ENCODE measurements around the gene LHFPL6. TPM values are rescaled to one million over a fixed set of nuclear protein-coding genes. Genes with fewer than 3 reads are reported as not detected.

Gene LHFPL6
- total RNA-seq, 1 donor from 2014 or later = 31.7 TPM

DNA sequence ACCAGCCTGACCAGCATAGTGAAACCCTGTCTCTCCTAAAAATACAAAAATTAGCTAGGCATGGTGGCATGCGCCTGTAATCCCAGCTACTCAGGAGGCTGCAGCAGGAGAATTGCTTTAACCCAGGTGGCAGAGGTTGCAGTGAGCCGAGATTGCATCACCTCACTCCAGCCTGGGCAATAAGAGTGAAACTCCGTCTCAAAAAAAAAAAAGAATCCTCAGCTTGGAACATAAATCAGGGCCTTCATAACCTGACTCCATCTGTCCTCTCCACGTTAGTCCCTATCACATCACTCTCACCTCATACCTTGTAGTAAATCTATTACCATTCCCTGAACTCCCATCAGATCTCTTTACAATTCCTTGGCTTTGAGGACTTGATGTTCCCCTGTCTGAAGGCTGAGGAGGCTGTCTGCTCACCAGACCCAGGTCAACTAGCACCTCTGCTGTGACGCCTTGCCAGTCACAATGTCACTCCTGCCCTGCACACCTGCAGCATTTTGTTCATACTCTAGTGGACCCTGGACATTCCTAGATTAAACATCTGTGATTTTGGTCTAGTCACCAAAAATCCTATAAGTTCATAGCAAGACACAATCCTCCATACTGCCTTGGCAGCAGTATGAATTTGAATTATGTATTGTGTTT is 15.9 kb downstream of the LHFPL6 start:
- H3K27ac Mint-ChIP-seq = no peak overlapping the region
- peaks cover 8% of the 10 kb centered on the region for H3K4me1 Mint-ChIP-seq (ENCODE audit: unreplicated experiment)
- no peak for DNase-seq (ENCODE audit: extremely low spot score, unreplicated experiment)

DNA sequence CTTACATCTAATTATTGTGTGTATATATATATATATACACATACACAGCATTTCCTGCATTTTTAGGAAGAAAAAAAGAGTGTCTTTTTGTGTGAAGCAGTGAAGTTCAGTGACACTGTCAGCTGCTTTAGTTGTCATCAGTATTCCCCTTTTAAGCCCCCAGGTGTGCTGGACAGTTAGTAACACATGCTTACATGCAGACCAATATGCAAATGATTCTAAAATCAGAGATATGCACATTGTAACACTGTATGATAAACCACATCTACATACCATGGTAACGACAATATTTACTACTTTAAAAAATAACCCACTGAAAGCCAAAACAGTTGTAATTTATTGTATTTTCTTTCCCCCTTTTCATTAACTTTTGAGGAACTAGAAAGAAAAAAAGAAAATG is 16.8 kb downstream of the LHFPL6 start:
- H3K4me1 Mint-ChIP-seq (ENCODE audit: unreplicated experiment) = peaks cover 15% of the 10 kb centered on the region
- H3K27ac Mint-ChIP-seq = no peak overlapping the region
- peaks cover 5% of the 10 kb centered on the region for H3K9me3 Mint-ChIP-seq
- DNase-seq (ENCODE audit: extremely low spot score, unreplicated experiment) = no peak
- peaks cover 5% of the 10 kb centered on the region for H3K27me3 Mint-ChIP-seq
- H3K36me3 Mint-ChIP-seq = peaks cover 14% of the 10 kb centered on the region
- no peak overlapping the region for H3K4me3 Mint-ChIP-seq
- TF ChIP-seq CTCF (conservative IDR thresholded peaks at IDR 0.05) = no peak

More for the DNA sequence above, 15.9 kb downstream of the LHFPL6 start:
- Mint-ChIP-seq H3K9me3 (peaks cover 5% of the 10 kb centered on the region), H3K4me3 (no peak overlapping the region), H3K36me3 (peaks cover 14% of the 10 kb centered on the region), H3K27me3 (peaks cover 5% of the 10 kb centered on the region)
- TF ChIP-seq CTCF (conservative IDR thresholded peaks at IDR 0.05) = no peak

DNA sequence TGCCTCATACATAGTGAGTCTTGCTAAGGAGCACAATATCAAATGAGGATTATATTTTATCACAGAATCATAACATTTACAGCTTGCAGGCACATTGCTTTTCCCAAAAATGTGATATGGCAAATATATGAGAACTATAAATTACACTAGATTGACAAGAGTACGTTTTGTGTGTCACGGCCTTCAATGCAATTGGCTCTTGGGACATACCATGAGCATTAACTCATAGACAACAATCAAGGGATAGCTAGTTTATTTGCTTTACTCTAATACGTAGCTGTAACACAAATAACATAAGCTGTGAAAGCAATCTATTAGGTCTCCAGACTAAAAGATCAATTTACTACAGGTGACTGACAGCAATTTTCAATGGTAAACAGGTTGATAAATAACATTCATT is 17.8 kb downstream of the LHFPL6 start:
- no peak for TF ChIP-seq CTCF (conservative IDR thresholded peaks at IDR 0.05)
- Mint-ChIP-seq H3K36me3 (peaks cover 14% of the 10 kb centered on the region), H3K4me3 (no peak overlapping the region), H3K4me1 (ENCODE audit: unreplicated experiment) (peaks cover 19% of the 10 kb centered on the region), H3K9me3 (peaks cover 5% of the 10 kb centered on the region), H3K27me3 (peaks cover 5% of the 10 kb centered on the region), H3K27ac (no peak overlapping the region)
- DNase-seq (ENCODE audit: extremely low spot score, unreplicated experiment) = no peak

- Mint-ChIP-seq H3K27me3 (peaks cover 5% of the 10 kb centered on the region), H3K4me1 (ENCODE audit: unreplicated experiment) (peaks cover 39% of the 10 kb centered on the region), H3K4me3 (no peak overlapping the region), H3K9me3 (peaks cover 5% of the 10 kb centered on the region), H3K27ac (no peak overlapping the region), H3K36me3 (peaks cover 8% of the 10 kb centered on the region)
- no peak for TF ChIP-seq CTCF (conservative IDR thresholded peaks at IDR 0.05)
- no peak for DNase-seq (ENCODE audit: extremely low spot score, unreplicated experiment)
Measured at GRCh38 chr13:39580881-39581575, 22.0 kb downstream of the LHFPL6 start.

DNA sequence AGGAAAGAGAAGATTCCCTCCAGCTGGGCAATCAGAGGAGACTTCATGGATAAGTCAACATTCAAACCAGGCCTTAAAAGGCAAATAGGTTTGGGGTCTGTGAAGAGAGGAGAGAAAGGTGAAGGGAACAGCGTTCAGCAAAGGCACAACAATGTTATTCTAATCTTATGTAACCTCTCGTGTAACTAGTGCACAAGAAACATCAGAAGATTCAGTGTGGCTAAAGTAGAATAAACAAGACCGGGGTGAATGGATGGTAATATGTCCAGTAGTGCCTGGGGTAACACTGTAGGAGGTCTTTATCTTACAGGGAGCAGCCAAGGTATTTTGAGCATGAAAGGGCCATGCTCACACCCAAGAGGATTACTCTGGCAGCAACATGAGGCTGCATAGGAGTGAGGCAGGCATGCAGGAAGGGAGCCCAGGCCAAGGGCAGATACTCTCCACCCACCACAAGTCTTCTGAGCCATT is 24.1 kb downstream of the LHFPL6 start:
- Mint-ChIP-seq H3K9me3 (peaks cover 3% of the 10 kb centered on the region), H3K4me1 (ENCODE audit: unreplicated experiment) (peaks cover 41% of the 10 kb centered on the region), H3K4me3 (peak overlapping the region; percentile 28), H3K27ac (no peak overlapping the region), H3K27me3 (peaks cover 4% of the 10 kb centered on the region), H3K36me3 (peaks cover 7% of the 10 kb centered on the region)
- TF ChIP-seq CTCF (conservative IDR thresholded peaks at IDR 0.05) = no peak
- no peak for DNase-seq (ENCODE audit: extremely low spot score, unreplicated experiment)

Measured in type B pancreatic cell (in vitro differentiated cells).